Measurements from ENCODE around the gene ARHGAP26.

GRCh38 chr5:143065185-143065965 is 295.2 kb downstream of the ARHGAP26 start:
- no peak for TF ChIP-seq POLR2AphosphoS5 (IDR thresholded peaks at IDR 0.05; ENCODE audit: low read depth, low read length)
- no peak for TF ChIP-seq REST (IDR thresholded peaks at IDR 0.05; ENCODE audit: insufficient read depth in 1 of 2, low read depth in 2 of 2, low read length in 2 of 2)

All from PFSK-1 (cell line).